Measurements from ENCODE around the gene QRFP.

GRCh38 chr9:130934246-130934645, 37.6 kb upstream of the QRFP start:
- TF ChIP-seq CTCF (IDR thresholded peaks at IDR 0.05) (no peak), POLR2AphosphoS5 (IDR thresholded peaks at IDR 0.05) (no peak), POLR2A (IDR thresholded peaks at IDR 0.05) (no peak), EP300 (IDR thresholded peaks at IDR 0.05) (no peak)

Measured in suprapubic skin (tissue), 4 donors.